Measurements from ENCODE around the gene SLC6A17. TPM values are rescaled to one million over a fixed set of nuclear protein-coding genes. Genes with fewer than 3 reads are reported as not detected.

Gene SLC6A17
- total RNA-seq, 1 donor from 2014 or later = 0.11 TPM

DNA sequence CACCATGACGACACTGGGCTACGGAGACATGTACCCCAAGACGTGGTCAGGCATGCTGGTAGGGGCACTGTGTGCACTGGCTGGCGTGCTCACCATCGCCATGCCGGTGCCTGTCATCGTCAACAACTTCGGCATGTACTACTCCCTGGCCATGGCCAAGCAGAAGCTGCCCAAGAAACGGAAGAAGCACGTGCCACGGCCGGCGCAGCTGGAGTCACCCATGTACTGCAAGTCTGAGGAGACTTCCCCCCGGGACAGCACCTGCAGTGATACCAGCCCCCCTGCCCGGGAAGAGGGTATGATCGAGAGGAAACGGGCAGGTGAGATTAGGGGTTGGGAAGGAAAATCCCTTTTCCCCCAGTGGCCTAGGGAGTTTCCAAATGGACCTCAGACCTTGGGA is 73.3 kb downstream of the SLC6A17 start:
- Histone ChIP-seq H3K36me3 (peaks cover 22 to 62% of the 10 kb centered on the region in 2 donors), H3K9me3 (no peaks in the 10 kb centered on the region), H3K27me3 (no peaks in the 10 kb centered on the region), H3K4me1 (no peaks in the 10 kb centered on the region), H3K4me3 (no peak overlapping the region), H3K27ac (no peak overlapping the region)
- no peak for DNase-seq (ENCODE audit: low spot score in 2 of 2)
- TF ChIP-seq, protein P1, sequence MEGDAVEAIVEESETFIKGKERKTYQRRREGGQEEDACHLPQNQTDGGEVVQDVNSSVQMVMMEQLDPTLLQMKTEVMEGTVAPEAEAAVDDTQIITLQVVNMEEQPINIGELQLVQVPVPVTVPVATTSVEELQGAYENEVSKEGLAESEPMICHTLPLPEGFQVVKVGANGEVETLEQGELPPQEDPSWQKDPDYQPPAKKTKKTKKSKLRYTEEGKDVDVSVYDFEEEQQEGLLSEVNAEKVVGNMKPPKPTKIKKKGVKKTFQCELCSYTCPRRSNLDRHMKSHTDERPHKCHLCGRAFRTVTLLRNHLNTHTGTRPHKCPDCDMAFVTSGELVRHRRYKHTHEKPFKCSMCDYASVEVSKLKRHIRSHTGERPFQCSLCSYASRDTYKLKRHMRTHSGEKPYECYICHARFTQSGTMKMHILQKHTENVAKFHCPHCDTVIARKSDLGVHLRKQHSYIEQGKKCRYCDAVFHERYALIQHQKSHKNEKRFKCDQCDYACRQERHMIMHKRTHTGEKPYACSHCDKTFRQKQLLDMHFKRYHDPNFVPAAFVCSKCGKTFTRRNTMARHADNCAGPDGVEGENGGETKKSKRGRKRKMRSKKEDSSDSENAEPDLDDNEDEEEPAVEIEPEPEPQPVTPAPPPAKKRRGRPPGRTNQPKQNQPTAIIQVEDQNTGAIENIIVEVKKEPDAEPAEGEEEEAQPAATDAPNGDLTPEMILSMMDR (IDR thresholded peaks at IDR 0.05) = no peak
- intact Hi-C loops (cut with DNase I) = no loop called here

- TF ChIP-seq, protein P1 (IDR thresholded peaks at IDR 0.05) = no peak
- no peaks in the 10 kb centered on the region for H3K27me3 ChIP-seq
- H3K36me3 ChIP-seq = peaks cover 22 to 68% of the 10 kb centered on the region in 2 donors
- H3K4me3 ChIP-seq = no peak overlapping the region
- DNase-seq (ENCODE audit: low spot score in 2 of 2) = no peak
- no peaks in the 10 kb centered on the region for H3K9me3 ChIP-seq
- H3K4me1 ChIP-seq = no peaks in the 10 kb centered on the region
- intact Hi-C loops (cut with DNase I) = no loop called here
- H3K27ac ChIP-seq = no peak overlapping the region
Observed at GRCh38 chr1:110224240-110224995, 74.1 kb downstream of the SLC6A17 start.

- H3K27me3 ChIP-seq = no peaks in the 10 kb centered on the region
- H3K9me3 ChIP-seq = no peaks in the 10 kb centered on the region
- H3K36me3 ChIP-seq = peaks cover 22 to 74% of the 10 kb centered on the region in 2 donors
- H3K4me3 ChIP-seq = no peak overlapping the region
- H3K4me1 ChIP-seq = no peaks in the 10 kb centered on the region
- intact Hi-C loops (cut with DNase I) = no loop called here
- H3K27ac ChIP-seq = no peak overlapping the region
- DNase-seq (ENCODE audit: low spot score in 2 of 2) = no peak
- TF ChIP-seq, protein P1 (IDR thresholded peaks at IDR 0.05) = no peak
Observed at GRCh38 chr1:110225212-110225611, 74.9 kb downstream of the SLC6A17 start.

GRCh38 chr1:110225756-110226404 is 75.6 kb downstream of the SLC6A17 start:
- no peak for DNase-seq (ENCODE audit: low spot score in 2 of 2)
- Histone ChIP-seq H3K4me3 (no peak overlapping the region), H3K36me3 (peaks cover 22 to 78% of the 10 kb centered on the region in 2 donors), H3K27me3 (no peaks in the 10 kb centered on the region), H3K9me3 (no peaks in the 10 kb centered on the region), H3K27ac (no peak overlapping the region), H3K4me1 (no peaks in the 10 kb centered on the region)
- TF ChIP-seq, protein P1 (IDR thresholded peaks at IDR 0.05) = no peak
- intact Hi-C loops (cut with DNase I) = no loop called here

GRCh38 chr1:110227774-110228173 is 77.5 kb downstream of the SLC6A17 start:
- H3K36me3 ChIP-seq = peaks cover 31 to 82% of the 10 kb centered on the region in 2 donors
- no peak overlapping the region for H3K4me3 ChIP-seq
- no peak overlapping the region for H3K27ac ChIP-seq
- H3K27me3 ChIP-seq = no peaks in the 10 kb centered on the region
- H3K9me3 ChIP-seq = no peaks in the 10 kb centered on the region
- no peak for DNase-seq (ENCODE audit: low spot score in 2 of 2)
- intact Hi-C loops (cut with DNase I) = no loop called here
- TF ChIP-seq, protein P1 (IDR thresholded peaks at IDR 0.05) = no peak
- H3K4me1 ChIP-seq = no peaks in the 10 kb centered on the region

Measured in ascending aorta (tissue), 2 donors.